NT2/D1 (cell line): ENCODE results near the gene C8G.

ENCODE experiments used
- SUZ12 ChIP-seq: IDR thresholded peaks from 2 replicates; pipeline ENCODE4 v1.6.1; 2011; ENCODE audit not compliant: insufficient read length, insufficient read depth; ENCODE audit errors: extremely low read depth
- YY1 ChIP-seq: IDR thresholded peaks from 2 replicates; pipeline ENCODE4 v1.6.1; 2011; ENCODE audit not compliant: insufficient read length, insufficient read depth
- ZNF274 ChIP-seq: IDR thresholded peaks from 2 replicates; pipeline ENCODE4 v1.6.1; 2011; ENCODE audit warnings: mild to moderate bottlenecking, low read depth, low read length

DNA sequence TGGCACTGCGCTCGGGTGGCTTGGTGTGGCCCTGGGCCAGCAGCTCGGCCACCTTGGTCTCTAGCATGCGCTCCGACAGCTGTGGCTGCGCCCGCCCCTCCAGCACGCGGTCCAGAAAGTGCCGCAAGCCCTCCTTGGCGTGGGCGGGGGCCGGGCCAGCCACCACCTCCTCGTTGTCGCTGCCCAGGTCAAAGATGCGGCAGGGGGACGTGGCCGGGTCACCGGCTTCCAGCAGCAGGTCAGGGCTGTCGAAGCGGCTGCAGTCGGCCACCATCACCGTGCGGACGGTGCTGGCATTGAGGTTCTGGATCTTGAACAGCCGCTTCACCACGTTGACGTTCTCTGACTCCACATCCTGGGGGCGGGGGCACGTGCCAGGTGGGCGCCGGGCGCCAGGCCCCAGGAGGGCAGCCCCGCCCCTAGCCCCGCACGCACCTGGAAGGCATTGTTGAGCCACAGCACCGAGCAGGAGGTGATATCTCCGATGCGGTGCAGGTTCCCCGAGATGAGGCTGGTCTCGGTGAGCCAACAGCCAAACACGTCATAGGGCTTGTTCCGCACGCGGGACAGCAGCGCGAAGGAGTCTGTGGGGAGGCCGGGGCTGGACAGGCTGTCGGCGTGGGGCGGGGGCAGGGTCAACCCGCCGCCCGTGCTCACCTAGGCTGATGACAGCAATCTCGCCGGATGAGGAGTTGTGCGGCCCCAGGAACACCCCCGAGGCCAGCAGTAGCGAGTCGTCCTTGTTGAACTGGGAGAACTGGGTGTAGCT is 2.7 kb upstream of the C8G start:
- TF ChIP-seq ZNF274 (no peak), YY1 (no peak), SUZ12 (no peak)
